ENCODE data around the gene BCR.

DNA sequence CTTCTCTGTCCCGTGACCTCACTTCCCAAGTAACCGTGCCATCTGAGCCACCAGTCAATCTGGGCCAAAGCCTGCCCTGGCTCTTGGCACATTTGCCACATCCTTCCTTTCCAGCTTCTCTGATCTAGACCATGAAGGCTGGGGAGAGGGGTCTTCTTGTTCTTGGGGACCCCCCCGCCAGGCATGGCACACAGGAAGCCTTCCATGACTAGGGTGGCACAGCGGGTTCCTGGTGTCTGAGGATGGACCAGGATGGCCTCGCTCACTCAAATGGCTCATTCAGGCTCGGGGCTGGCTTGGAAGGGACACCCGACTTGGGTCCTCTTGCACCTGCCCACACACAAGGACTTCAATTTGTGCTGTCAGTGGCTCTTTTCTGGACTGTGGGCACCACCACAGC is 121.3 kb downstream of the BCR start:
- TF ChIP-seq, protein P1, sequence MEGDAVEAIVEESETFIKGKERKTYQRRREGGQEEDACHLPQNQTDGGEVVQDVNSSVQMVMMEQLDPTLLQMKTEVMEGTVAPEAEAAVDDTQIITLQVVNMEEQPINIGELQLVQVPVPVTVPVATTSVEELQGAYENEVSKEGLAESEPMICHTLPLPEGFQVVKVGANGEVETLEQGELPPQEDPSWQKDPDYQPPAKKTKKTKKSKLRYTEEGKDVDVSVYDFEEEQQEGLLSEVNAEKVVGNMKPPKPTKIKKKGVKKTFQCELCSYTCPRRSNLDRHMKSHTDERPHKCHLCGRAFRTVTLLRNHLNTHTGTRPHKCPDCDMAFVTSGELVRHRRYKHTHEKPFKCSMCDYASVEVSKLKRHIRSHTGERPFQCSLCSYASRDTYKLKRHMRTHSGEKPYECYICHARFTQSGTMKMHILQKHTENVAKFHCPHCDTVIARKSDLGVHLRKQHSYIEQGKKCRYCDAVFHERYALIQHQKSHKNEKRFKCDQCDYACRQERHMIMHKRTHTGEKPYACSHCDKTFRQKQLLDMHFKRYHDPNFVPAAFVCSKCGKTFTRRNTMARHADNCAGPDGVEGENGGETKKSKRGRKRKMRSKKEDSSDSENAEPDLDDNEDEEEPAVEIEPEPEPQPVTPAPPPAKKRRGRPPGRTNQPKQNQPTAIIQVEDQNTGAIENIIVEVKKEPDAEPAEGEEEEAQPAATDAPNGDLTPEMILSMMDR (IDR thresholded peaks at IDR 0.05), result no peak
- no peak for TF ChIP-seq POLR2A (IDR thresholded peaks at IDR 0.05)

Measured in suprapubic skin (tissue), 3 donors.